OCI-LY3 (cell line): ENCODE measurements around the gene BDH2.

Experiments used
- H2AFZ ChIP-seq: fragments of 200-600, 300-600 bp; shearing (Covaris generic); 2 replicates; pipeline ENCODE4 v1.6.0; 2014; ENCODE audit warnings: antibody characterized with exemption, low read depth, low read length
- H3K27ac ChIP-seq: fragments of 200-600, 300-600 bp; sonication (generic); 2 replicates; pipeline ENCODE4 v1.5.1; 2014; ENCODE audit warnings: mild to moderate bottlenecking, low read length, moderate library complexity, mixed read lengths
- H3K27me3 ChIP-seq: fragments of 200-600, 300-600 bp; sonication (generic); 2 replicates; pipeline ENCODE4 v1.6.1; 2014; ENCODE audit warnings: low read depth, low read length, mixed read lengths
- H3K36me3 ChIP-seq: fragments of 200-600, 300-600 bp; sonication (generic); replicated peaks from 2 replicates; pipeline ENCODE3; 2014; ENCODE audit warnings: low read depth, low read length, mixed read lengths
- H3K4me1 ChIP-seq: fragments of 300-600, 200-600 bp; sonication (generic); 2 replicates; pipeline ENCODE4 v1.6.1; 2014; ENCODE audit warnings: low read length, mixed read lengths
- H3K4me2 ChIP-seq: fragments of 200-600, 300-600 bp; sonication (generic); 2 replicates; pipeline ENCODE4 v1.6.1; 2014; ENCODE audit warnings: low read length, mixed read lengths
- H3K4me3 ChIP-seq: fragments of 300-600, 200-600 bp; sonication (generic); 2 replicates; pipeline ENCODE4 v1.5.1; 2014; ENCODE audit warnings: antibody characterized with exemption, mild to moderate bottlenecking, low read length, moderate library complexity
- H3K79me2 ChIP-seq: fragments of 300-600, 200-600 bp; shearing (Covaris generic); 2 replicates; pipeline ENCODE4 v1.6.1; 2014; ENCODE audit warnings: mild to moderate bottlenecking, low read length, mixed read lengths
- H3K9ac ChIP-seq: fragments of 300-600, 200-600 bp; shearing (Covaris generic); 2 replicates; pipeline ENCODE4 v1.6.0; 2014; ENCODE audit warnings: mild to moderate bottlenecking, low read length, moderate library complexity
- H3K9me3 ChIP-seq: fragments of 200-600, 300-600 bp; shearing (Covaris generic); 2 replicates; pipeline ENCODE4 v1.6.1; 2014; ENCODE audit warnings: low read length, mixed read lengths; ENCODE audit not compliant: insufficient read depth
- H4K20me1 ChIP-seq: fragments of 200-600, 300-600 bp; sonication (generic); 2 replicates; pipeline ENCODE4 v1.6.1; 2016; ENCODE audit warnings: low read length, mixed read lengths; ENCODE audit not compliant: insufficient read depth
- CTCF ChIP-seq: fragments of 200-600, 300-600 bp; sonication (generic); IDR thresholded peaks from 2 replicates; pipeline ENCODE4 v1.5.1; 2014; ENCODE audit warnings: antibody characterized with exemption, low read length, low read depth
- EZH2phosphoT487 ChIP-seq: fragments of 200-600 bp; shearing (Covaris generic); IDR thresholded peaks from 2 replicates; pipeline ENCODE4 v1.6.1; 2018; ENCODE audit warnings: antibody characterized with exemption, mixed run types, low read depth

Gene BDH2

GRCh38 chr4:103099691-103100392 lies at the start of gene BDH2:
Gene BDH2 (minus strand): TSS chr4:103099834. CDS start chr4:103096254, 3,580 bp downstream.
- Histone ChIP-seq H3K27me3 (no peaks in the 10 kb centered on the region), H3K4me2 (peak within 1 kb of the TSS; percentile 81), H3K4me3 (peak within 1 kb of the TSS; percentile 74), H2AFZ (peak within 1 kb of the TSS; percentile 87), H3K79me2 (no peaks in the 10 kb centered on the region), H4K20me1 (no peaks in the 10 kb centered on the region), H3K27ac (no peak within 1 kb of the TSS), H3K36me3 (no peaks in the 10 kb centered on the region), H3K9me3 (no peaks in the 10 kb centered on the region), H3K9ac (peak within 1 kb of the TSS; percentile 62), H3K4me1 (peaks cover 8% of the 10 kb centered on the region; the same call in 1 of the 2 replicates)
- TF ChIP-seq EZH2phosphoT487 (no peak), CTCF (peak; percentile 80)

GRCh38 chr4:103144926-103145325 lies 45.3 kb upstream of the BDH2 start:
- Histone ChIP-seq H4K20me1 (no peaks in the 10 kb centered on the region), H3K4me2 (peak overlapping the region; percentile 29), H3K27me3 (no peaks in the 10 kb centered on the region), H2AFZ (no peak overlapping the region), H3K27ac (0 out of 2 replicates have a peak overlapping the region, but pooled peaks have one; percentile 4), H3K9me3 (no peaks in the 10 kb centered on the region), H3K36me3 (peaks cover 82% of the 10 kb centered on the region), H3K4me1 (peaks cover 51% of the 10 kb centered on the region), H3K4me3 (no peak overlapping the region), H3K79me2 (no peaks in the 10 kb centered on the region), H3K9ac (no peak overlapping the region)
- no peak for TF ChIP-seq EZH2phosphoT487
- TF ChIP-seq CTCF: no peak

GRCh38 chr4:103137446-103137827 lies 37.8 kb upstream of the BDH2 start:
- no peaks in the 10 kb centered on the region for H4K20me1 ChIP-seq
- H3K4me1 ChIP-seq: peaks cover 28% of the 10 kb centered on the region
- H3K27me3 ChIP-seq: no peaks in the 10 kb centered on the region
- H3K27ac ChIP-seq: no peak overlapping the region
- peaks cover 68% of the 10 kb centered on the region for H3K36me3 ChIP-seq
- no peak overlapping the region for H2AFZ ChIP-seq
- TF ChIP-seq CTCF: no peak
- TF ChIP-seq EZH2phosphoT487: no peak
- no peak overlapping the region for H3K4me3 ChIP-seq
- H3K79me2 ChIP-seq: no peaks in the 10 kb centered on the region
- no peak overlapping the region for H3K9ac ChIP-seq
- no peak overlapping the region for H3K4me2 ChIP-seq
- H3K9me3 ChIP-seq: no peaks in the 10 kb centered on the region

GRCh38 chr4:103136671-103137445 lies 37.2 kb upstream of the BDH2 start:
- peaks cover 67% of the 10 kb centered on the region for H3K36me3 ChIP-seq
- H4K20me1 ChIP-seq: no peaks in the 10 kb centered on the region
- no peaks in the 10 kb centered on the region for H3K9me3 ChIP-seq
- H3K9ac ChIP-seq: no peak overlapping the region
- TF ChIP-seq EZH2phosphoT487 (no peak), CTCF (no peak)
- H3K27me3 ChIP-seq: no peaks in the 10 kb centered on the region
- no peak overlapping the region for H3K4me3 ChIP-seq
- no peak overlapping the region for H3K27ac ChIP-seq
- no peak overlapping the region for H3K4me2 ChIP-seq
- H3K79me2 ChIP-seq: no peaks in the 10 kb centered on the region
- H3K4me1 ChIP-seq: peaks cover 22% of the 10 kb centered on the region
- no peak overlapping the region for H2AFZ ChIP-seq
